Heart right ventricle (tissue), 16 donors: ENCODE measurements around the gene SLC25A1. TPM values are rescaled to one million over a fixed set of nuclear protein-coding genes. Genes with fewer than 3 reads are reported as not detected.

ENCODE experiments used
- ATAC-seq, 8 donors: fragments of 200-7000 bp; cut with Tn5 transposase; one replicate each; pipeline ENCODE4 v1.9.1; 2020; ENCODE audit warnings: mild to moderate bottlenecking in 8 of 8, moderate library complexity in 8 of 8, moderate number of reproducible peaks in 1 of 8
- DNase-seq, 2 donors: peaks; one replicate each; pipeline ENCODE4 v3.0.0-alpha.2; 2020
- H3K27ac ChIP-seq, 10 donors: fragments of 200-600 bp; sonication (generic) in 2 of 10; one replicate each; pipeline versions ENCODE4 v1.5.0 to v1.8.0; 2020 to 2022; ENCODE audit warnings: mild to moderate bottlenecking in 3 of 10
- H3K27me3 ChIP-seq, 7 donors: fragments of 200-600 bp; one replicate each; pipeline ENCODE4 v1.8.0; 2021 to 2022; ENCODE audit warnings: mild to moderate bottlenecking in 2 of 7
- H3K36me3 ChIP-seq, 9 donors: fragments of 200-600 bp; sonication (generic) in 1 of 9; one replicate each; pipeline versions ENCODE4 v1.5.0 to v1.8.0; 2020 to 2022; ENCODE audit warnings: mild to moderate bottlenecking in 2 of 9
- H3K4me1 ChIP-seq, 9 donors: fragments of 200-600 bp; sonication (generic) in 1 of 9; one replicate each; pipeline versions ENCODE4 v1.5.0 to v1.8.0; 2020 to 2022; ENCODE audit warnings: mild to moderate bottlenecking in 4 of 9
- H3K4me3 ChIP-seq, 10 donors: fragments of 200-600 bp; sonication (generic) in 2 of 10; one replicate each; pipeline versions ENCODE4 v1.5.0 to v1.8.0; 2020 to 2022; ENCODE audit warnings: mild to moderate bottlenecking in 7 of 10, moderate library complexity in 2 of 10
- H3K9me3 ChIP-seq, 11 donors: fragments of 200-600 bp in 10 of 11; sonication (generic) in 2 of 11; one replicate each; pipeline versions ENCODE4 v1.5.0 to v1.8.0; 2013 to 2022; ENCODE audit warnings: mild to moderate bottlenecking in 2 of 11, control low read depth in 1 of 11, moderate library complexity in 1 of 11
- CTCF ChIP-seq, 9 donors: fragments of 200-600 bp; sonication (generic) in 2 of 9; IDR thresholded peaks; one replicate each; pipeline versions ENCODE4 v1.5.0 to v1.8.0; 2021 to 2022; ENCODE audit warnings: antibody characterized with exemption in 9 of 9, mild to moderate bottlenecking in 5 of 9, moderate library complexity in 1 of 9
- WGBS, 2 donors: extraction: QIAGEN DNeasy Blood & Tissue Kit; methylation state at CpG; one replicate each; pipeline ENCODE4 v1.1.7; 2013; ENCODE audit warnings: inconsistent platforms in 1 of 2; 5-methylcytosine and 5-hydroxymethylcytosine counted together
- intact Hi-C, 10 donors: fragments of 100-400 bp; cut with DNase I; formaldehyde crosslinking; loops; one replicate each; pipeline versions ENCODE4 v1.11.1 to v1.14.2; 2022
- polyA plus RNA-seq, 2 donors: library from polyadenylated mRNA; stranded (reverse); fragments of 200-250 nt; gene quantifications; one replicate each; pipeline ENCODE4 v1.2.3, GENCODE V29; 2013
- total RNA-seq, 10 donors: library from RNA; stranded (reverse); fragmentation: NEBNext Ultra II Directional in 3 of 10; extraction: Animal tissue kit (Norgen Biotek cat#: 25700) in 3 of 10; gene quantifications; one replicate each; pipeline versions ENCODE4 v1.2.1 to v1.2.4, GENCODE V29; 2021 to 2023
- donor health status: Arrhythmogenic right ventricular cardiomyopathy.
- donor health status: ischemic (EF 13 %, LVEDD 7.1; RV severe dilation, severe dysfunction).
- donor health status: healthy with polysubstance abuse.
- donor health status: DM: no; HTN: yes; CAD: no.
- donor health status: DM: no; HTN: no; CAD: no.
- donor health status: ischemic (EF 25% LVEDD 6.9; RV normal size, moderate dysfunction).
- donor health status: ischemic (EF 25% LVEDD 5.7; RV mildly dilated, moderate dysfunction).
- donor health status: healthy.
- donor health status: DM: yes; HTN: yes; CAD: no.
- donor health status: Ischemic cardiomyopathy.
- donor health status: ischemic (EF 35%, LVEDD 5.7; RV mildly dilated, moderate dysfunction).
- donor health status: nonischemic (EF 11% LVEDD 7.7; RV severe dilation, severe dysfunction).
- donor health status: DM: yes; HTN: yes; CAD: no.
- donor health status: PGD.
- donor health status: ischemic (EF 29% LVEDD 5.4; RV normal size, mild dysfunction).
- donor health status: nonischemic (EF 23%, LVEDD 6.1; RV moderate dilation, normal function).

SLC25A1 gene
- total and polyA plus RNA-seq, 12 donors = 14.8 to 31.9 (median 20.5) TPM

- ATAC-seq (no peak), DNase-seq (no peak)
- WGBS, 2 donors = 89 to 91% methylated on average over 1 of the region's 1 CpG
- peaks cover 0 to 6% (median 5%) of the 10 kb centered on the region in 9 donors for H3K4me1 ChIP-seq
- H3K4me3 ChIP-seq = no peak overlapping the region
- H3K9me3 ChIP-seq = no peaks in the 10 kb centered on the region
- no peaks in the 10 kb centered on the region for H3K27me3 ChIP-seq
- intact Hi-C loops = loop anchor here in 3 of 10 donors (10.0 kb wide), 1 partner anchor 422 kb away; no protein-coding TSS in a partner anchor
- TF ChIP-seq CTCF (IDR thresholded peaks at IDR 0.05) = no peak
- no peak overlapping the region for H3K27ac ChIP-seq
- H3K36me3 ChIP-seq = peaks cover 0 to 63% (median 23%) of the 10 kb centered on the region in 9 donors
Observed at GRCh38 chr22:19213001-19213400, 34.5 kb upstream of the SLC25A1 start.

GRCh38 chr22:19212302-19212870 is 33.9 kb upstream of the SLC25A1 start:
- H3K4me3 ChIP-seq = no peak overlapping the region
- H3K4me1 ChIP-seq = no peaks in the 10 kb centered on the region
- H3K27ac ChIP-seq = no peak overlapping the region
- H3K27me3 ChIP-seq = no peaks in the 10 kb centered on the region
- TF ChIP-seq CTCF (IDR thresholded peaks at IDR 0.05) = no peak
- WGBS, 2 donors = 96 to 98% methylated on average over 1 of the region's 1 CpG
- no peaks in the 10 kb centered on the region for H3K9me3 ChIP-seq
- DNase-seq = no peak
- H3K36me3 ChIP-seq = peaks cover 0 to 69% (median 23%) of the 10 kb centered on the region in 9 donors
- intact Hi-C loops = loop anchor here in 3 of 10 donors (10.0 kb wide), 1 partner anchor 422 kb away; no protein-coding TSS in a partner anchor
- no peak for ATAC-seq

GRCh38 chr22:19210188-19210587 is 31.7 kb upstream of the SLC25A1 start:
- no peaks in the 10 kb centered on the region for H3K27me3 ChIP-seq
- intact Hi-C loops = loop anchor here in 3 of 10 donors (10.0 kb wide), 1 partner anchor 425 kb away; no protein-coding TSS in a partner anchor
- ATAC-seq = no peak
- TF ChIP-seq CTCF (IDR thresholded peaks at IDR 0.05) = no peak
- DNase-seq = no peak
- 98% methylated on average over 14 of the region's 14 CpGs for WGBS, 2 donors
- H3K9me3 ChIP-seq = no peaks in the 10 kb centered on the region
- H3K4me3 ChIP-seq = no peak overlapping the region
- H3K4me1 ChIP-seq = no peaks in the 10 kb centered on the region
- no peak overlapping the region for H3K27ac ChIP-seq
- H3K36me3 ChIP-seq = peaks cover 0 to 76% (median 21%) of the 10 kb centered on the region in 9 donors

GRCh38 chr22:19208287-19208847 is 29.8 kb upstream of the SLC25A1 start:
- H3K27ac ChIP-seq = no peak overlapping the region
- ATAC-seq (no peak), DNase-seq (no peak)
- no peaks in the 10 kb centered on the region for H3K4me1 ChIP-seq
- peaks cover 0 to 65% (median 21%) of the 10 kb centered on the region in 9 donors for H3K36me3 ChIP-seq
- intact Hi-C loops = loop anchor here in 1 of 10 donors (10.0 kb wide), 1 partner anchor 266 kb away; the partner anchor contains the start of genes CDC45 and UFD1
- no peaks in the 10 kb centered on the region for H3K27me3 ChIP-seq
- WGBS, 2 donors = 71% methylated on average over 4 of the region's 4 CpGs
- TF ChIP-seq CTCF (IDR thresholded peaks at IDR 0.05) = no peak
- H3K9me3 ChIP-seq = no peaks in the 10 kb centered on the region
- H3K4me3 ChIP-seq = no peak overlapping the region
